ENCODE data around the gene TBC1D22A.

DNA sequence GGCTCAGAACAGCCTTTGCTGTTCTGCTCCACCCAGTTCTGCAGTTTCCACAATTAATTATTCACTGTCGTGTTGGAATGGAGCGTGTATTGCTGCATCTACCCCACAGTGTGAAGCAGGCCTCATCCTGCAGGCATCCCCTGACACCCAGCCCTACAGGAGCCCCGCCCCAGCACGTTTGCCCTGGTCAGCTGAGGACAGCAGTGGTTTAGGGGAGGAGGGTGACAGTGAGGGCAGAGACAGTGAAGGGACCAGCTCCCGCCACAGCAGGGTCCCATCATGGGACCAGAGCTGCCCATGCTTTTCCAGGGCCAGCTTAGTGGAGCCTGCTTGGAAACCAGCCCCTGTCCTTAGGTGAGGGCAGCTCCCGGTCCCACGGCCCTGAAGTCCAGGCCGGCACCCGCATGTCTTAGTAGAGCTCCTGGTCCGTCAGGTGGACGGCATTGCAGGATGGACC is 273.0 kb downstream of the TBC1D22A start:
- TF ChIP-seq, protein P1, sequence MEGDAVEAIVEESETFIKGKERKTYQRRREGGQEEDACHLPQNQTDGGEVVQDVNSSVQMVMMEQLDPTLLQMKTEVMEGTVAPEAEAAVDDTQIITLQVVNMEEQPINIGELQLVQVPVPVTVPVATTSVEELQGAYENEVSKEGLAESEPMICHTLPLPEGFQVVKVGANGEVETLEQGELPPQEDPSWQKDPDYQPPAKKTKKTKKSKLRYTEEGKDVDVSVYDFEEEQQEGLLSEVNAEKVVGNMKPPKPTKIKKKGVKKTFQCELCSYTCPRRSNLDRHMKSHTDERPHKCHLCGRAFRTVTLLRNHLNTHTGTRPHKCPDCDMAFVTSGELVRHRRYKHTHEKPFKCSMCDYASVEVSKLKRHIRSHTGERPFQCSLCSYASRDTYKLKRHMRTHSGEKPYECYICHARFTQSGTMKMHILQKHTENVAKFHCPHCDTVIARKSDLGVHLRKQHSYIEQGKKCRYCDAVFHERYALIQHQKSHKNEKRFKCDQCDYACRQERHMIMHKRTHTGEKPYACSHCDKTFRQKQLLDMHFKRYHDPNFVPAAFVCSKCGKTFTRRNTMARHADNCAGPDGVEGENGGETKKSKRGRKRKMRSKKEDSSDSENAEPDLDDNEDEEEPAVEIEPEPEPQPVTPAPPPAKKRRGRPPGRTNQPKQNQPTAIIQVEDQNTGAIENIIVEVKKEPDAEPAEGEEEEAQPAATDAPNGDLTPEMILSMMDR (IDR thresholded peaks at IDR 0.05), result no peak
- TF ChIP-seq POLR2A (IDR thresholded peaks at IDR 0.05), result no peak

Measured in Peyer's patch (tissue), 4 donors.